GM12801 (cell line): ENCODE data around the gene CCDC116.
A peak's percentile ranks its signal among the peaks of the same experiment; 100 is the strongest.

ENCODE experiments used
- TF ChIP-seq, protein P1 (sequence below): IDR thresholded peaks from one replicate; pipeline ENCODE4 v1.5.1; 2011; ENCODE audit warnings: control low read depth; ENCODE audit not compliant: insufficient read length; ENCODE audit errors: extremely low read depth

CCDC116 gene

DNA sequence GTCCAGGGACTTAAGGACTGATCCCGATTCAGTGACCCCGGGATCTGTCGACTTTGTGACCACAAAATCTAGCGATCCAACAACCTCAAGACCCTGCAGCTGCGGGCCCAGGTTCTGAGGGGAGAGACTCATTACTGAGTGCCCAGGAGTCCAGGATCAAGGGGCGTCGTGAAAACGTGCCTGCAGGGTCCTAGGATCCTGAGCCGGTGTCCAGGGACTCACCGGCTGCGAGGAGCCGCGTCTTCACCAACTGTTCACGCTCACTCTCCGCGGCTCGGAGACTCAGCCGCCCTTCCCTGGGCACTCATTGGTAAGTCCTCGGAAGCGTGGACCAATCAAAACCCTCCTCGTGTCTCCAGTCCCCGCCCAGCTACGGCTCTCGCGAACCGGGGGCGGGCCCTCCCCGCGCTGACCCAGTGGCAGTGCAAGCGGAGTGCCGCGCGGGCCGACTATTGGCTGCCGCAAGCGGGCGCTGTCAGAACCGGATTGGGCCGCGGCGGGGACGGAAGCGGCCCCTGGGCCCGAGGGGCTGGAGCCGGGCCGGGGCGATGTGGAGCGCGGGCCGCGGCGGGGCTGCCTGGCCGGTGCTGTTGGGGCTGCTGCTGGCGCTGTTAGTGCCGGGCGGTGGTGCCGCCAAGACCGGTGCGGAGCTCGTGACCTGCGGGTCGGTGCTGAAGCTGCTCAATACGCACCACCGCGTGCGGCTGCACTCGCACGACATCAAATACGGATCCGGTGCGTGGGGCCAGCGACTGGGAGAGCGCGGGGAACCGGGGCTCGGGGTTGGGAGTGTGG lies 9.4 kb downstream of the CCDC116 start, which contains the start of gene SDF2L1:
Gene SDF2L1 (plus strand): TSS at position 514 of the 795 bp plus-strand sequence. CDS start 35 bp downstream, at position 549.
- TF ChIP-seq, protein P1, sequence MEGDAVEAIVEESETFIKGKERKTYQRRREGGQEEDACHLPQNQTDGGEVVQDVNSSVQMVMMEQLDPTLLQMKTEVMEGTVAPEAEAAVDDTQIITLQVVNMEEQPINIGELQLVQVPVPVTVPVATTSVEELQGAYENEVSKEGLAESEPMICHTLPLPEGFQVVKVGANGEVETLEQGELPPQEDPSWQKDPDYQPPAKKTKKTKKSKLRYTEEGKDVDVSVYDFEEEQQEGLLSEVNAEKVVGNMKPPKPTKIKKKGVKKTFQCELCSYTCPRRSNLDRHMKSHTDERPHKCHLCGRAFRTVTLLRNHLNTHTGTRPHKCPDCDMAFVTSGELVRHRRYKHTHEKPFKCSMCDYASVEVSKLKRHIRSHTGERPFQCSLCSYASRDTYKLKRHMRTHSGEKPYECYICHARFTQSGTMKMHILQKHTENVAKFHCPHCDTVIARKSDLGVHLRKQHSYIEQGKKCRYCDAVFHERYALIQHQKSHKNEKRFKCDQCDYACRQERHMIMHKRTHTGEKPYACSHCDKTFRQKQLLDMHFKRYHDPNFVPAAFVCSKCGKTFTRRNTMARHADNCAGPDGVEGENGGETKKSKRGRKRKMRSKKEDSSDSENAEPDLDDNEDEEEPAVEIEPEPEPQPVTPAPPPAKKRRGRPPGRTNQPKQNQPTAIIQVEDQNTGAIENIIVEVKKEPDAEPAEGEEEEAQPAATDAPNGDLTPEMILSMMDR = no peak

- TF ChIP-seq, protein P1 = no peak
Observed at GRCh38 chr22:21642584-21643448, 10.3 kb downstream of the CCDC116 start.

GRCh38 chr22:21643533-21644357 lies 11.2 kb downstream of the CCDC116 start:
- TF ChIP-seq, protein P1 = no peak

GRCh38 chr22:21646608-21647590 lies 14.3 kb downstream of the CCDC116 start:
- TF ChIP-seq, protein P1 = peak; percentile 79

DNA sequence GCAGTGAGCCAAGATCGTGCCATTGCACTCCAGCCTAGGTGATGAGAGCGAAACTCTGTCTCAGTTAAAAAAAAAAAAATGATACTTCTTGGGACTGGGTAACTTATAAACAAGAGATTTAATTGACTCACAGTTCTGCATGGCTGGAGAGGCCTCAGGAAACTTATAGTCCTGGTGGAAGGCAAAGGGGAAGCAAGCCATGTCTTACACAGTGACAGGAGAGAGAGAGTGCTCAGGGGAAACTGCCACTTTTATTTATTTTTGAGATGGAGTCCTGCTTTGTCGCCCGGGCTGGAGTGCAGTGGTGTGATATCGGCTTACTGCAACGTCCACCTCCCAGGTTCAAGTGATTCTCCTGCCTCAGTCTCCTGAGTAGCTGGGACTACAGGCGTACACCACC lies 17.7 kb downstream of the CCDC116 start:
- TF ChIP-seq, protein P1 = no peak

DNA sequence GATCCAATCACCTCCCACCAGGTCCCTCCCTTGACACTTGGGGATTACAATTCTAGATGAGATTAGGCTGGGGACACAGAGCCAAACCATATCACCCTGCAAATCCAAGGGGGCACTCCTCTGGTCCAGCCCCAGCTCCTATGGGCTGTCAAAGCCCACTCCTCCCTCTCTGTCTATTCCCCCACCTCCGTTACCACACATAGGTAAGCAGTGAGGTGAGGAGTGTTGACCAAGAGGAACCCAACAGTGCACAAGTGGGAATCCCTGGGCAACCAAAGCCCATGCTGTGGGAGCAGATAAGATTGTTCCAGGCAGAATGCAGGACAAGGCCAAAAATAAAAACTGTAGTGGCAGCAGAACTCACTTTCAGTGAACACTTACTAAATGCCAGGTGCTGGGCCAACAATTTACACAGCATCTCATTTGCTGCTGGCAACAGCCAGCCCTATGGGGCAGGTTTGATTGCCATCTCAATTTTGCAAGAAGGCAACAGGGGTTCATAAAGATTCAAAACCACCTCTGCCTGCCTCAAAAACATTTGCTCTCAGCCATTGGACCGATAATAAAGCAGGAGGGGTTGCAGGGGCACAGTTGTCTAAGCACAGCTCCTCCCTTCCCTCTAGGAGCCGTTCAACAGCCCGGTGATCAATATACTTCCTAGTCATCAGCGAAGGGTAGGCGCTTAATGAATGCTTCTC lies 18.4 kb downstream of the CCDC116 start:
- TF ChIP-seq, protein P1 = no peak
